SU-DHL-6 (cell line): ENCODE data around the gene SH3RF1.

Experiments used
- EZH2phosphoT487 ChIP-seq: fragments of 200-600 bp; sonication (generic), shearing (Covaris generic); conservative IDR thresholded peaks from 2 replicates; pipeline ENCODE4 v1.6.1; 2018; ENCODE audit warnings: mild to moderate bottlenecking, antibody characterized with exemption, low read length, moderate library complexity, mixed read lengths
- TF ChIP-seq, protein P1 (sequence below): fragments of 200-600 bp; sonication (generic); IDR thresholded peaks from one replicate; pipeline ENCODE4 v1.5.1; 2017; ENCODE audit warnings: antibody characterized with exemption, mild to moderate bottlenecking, low read length, moderate library complexity; ENCODE audit not compliant: insufficient read depth, poor library complexity, severe bottlenecking

DNA sequence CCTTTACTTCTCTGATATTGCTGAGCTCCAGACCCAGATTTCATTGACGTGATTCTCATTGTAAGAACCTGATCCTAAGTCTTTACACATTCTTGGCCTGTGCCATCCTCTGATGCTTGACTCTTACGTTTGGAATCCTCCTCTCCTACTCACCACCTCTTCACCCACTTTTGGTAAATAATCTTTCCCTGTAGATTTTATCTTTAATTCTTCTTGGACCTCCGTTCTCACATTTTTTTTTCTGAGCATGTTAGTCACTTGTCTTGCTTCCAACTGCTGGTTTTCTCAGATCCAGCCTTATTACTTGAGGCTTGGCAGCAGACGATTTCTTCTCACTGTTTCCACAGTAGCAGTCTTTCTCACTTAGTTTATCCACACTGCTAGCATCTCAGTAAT is 12.4 kb upstream of the SH3RF1 start:
- TF ChIP-seq, protein P1, sequence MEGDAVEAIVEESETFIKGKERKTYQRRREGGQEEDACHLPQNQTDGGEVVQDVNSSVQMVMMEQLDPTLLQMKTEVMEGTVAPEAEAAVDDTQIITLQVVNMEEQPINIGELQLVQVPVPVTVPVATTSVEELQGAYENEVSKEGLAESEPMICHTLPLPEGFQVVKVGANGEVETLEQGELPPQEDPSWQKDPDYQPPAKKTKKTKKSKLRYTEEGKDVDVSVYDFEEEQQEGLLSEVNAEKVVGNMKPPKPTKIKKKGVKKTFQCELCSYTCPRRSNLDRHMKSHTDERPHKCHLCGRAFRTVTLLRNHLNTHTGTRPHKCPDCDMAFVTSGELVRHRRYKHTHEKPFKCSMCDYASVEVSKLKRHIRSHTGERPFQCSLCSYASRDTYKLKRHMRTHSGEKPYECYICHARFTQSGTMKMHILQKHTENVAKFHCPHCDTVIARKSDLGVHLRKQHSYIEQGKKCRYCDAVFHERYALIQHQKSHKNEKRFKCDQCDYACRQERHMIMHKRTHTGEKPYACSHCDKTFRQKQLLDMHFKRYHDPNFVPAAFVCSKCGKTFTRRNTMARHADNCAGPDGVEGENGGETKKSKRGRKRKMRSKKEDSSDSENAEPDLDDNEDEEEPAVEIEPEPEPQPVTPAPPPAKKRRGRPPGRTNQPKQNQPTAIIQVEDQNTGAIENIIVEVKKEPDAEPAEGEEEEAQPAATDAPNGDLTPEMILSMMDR = no peak
- no peak for TF ChIP-seq EZH2phosphoT487
